Occipital lobe (tissue), 2 donors: Measurements from ENCODE around the gene CASP14. TPM values are rescaled to one million over a fixed set of nuclear protein-coding genes. Genes with fewer than 3 reads are reported as not detected.
"Not testable (repeated sequence)": the region's sequence is repeated elsewhere in the genome, so short reads cannot be mapped to it uniquely, and the experiment has no call there.

Experiments used
- DNase-seq: peaks from one replicate; lab custom pipeline; 2025; lab: John Stamatoyannopoulos, UW
- total RNA-seq: library from RNA; depleted of rRNA; stranded (reverse); fragments of >200 nt; gene quantifications from one replicate; pipeline ENCODE4 v1.2.3, GENCODE V29; 2014

Gene CASP14
- total RNA-seq, 1 donor from 2014 or later = not detected

GRCh38 chr19:15072930-15073647 is 23.8 kb downstream of the CASP14 start:
- DNase-seq = no peak

- DNase-seq = no peak
Observed at GRCh38 chr19:15074371-15074770, 25.1 kb downstream of the CASP14 start.

GRCh38 chr19:15075806-15076205 is 26.5 kb downstream of the CASP14 start:
- DNase-seq = no peak

GRCh38 chr19:15080002-15080401 is 30.7 kb downstream of the CASP14 start:
- not testable (repeated sequence) for DNase-seq

- no peak for DNase-seq
Observed at GRCh38 chr19:15081911-15082310, 32.6 kb downstream of the CASP14 start, which contains the start of gene OR1I1. TSS of gene OR1I1 (plus strand) at chr19:15082211. CDS start at chr19:15087066, 4,855 bp downstream.

- no peak for DNase-seq
Observed at GRCh38 chr19:15087182-15087581, 37.9 kb downstream of the CASP14 start.

GRCh38 chr19:15091918-15092753 is 42.9 kb downstream of the CASP14 start:
- no peak for DNase-seq

- no peak for DNase-seq
Observed at GRCh38 chr19:15093001-15093400, 43.7 kb downstream of the CASP14 start.

- DNase-seq = no peak
Observed at GRCh38 chr19:15096223-15096622, 46.9 kb downstream of the CASP14 start.

GRCh38 chr19:15097980-15098379 is 48.7 kb downstream of the CASP14 start:
- not testable (repeated sequence) for DNase-seq

- DNase-seq = no peak
Observed at GRCh38 chr19:15098460-15098859, 49.2 kb downstream of the CASP14 start.

- no peak for DNase-seq
Observed at GRCh38 chr19:15099017-15099582, 49.8 kb downstream of the CASP14 start.

GRCh38 chr19:15101479-15102082 is 52.3 kb downstream of the CASP14 start:
- DNase-seq = no peak

GRCh38 chr19:15104003-15104402 is 54.7 kb downstream of the CASP14 start:
- no peak for DNase-seq

- no peak for DNase-seq
Observed at GRCh38 chr19:15104411-15104810, 55.1 kb downstream of the CASP14 start.

GRCh38 chr19:15105044-15105443 is 55.8 kb downstream of the CASP14 start:
- no peak for DNase-seq

GRCh38 chr19:15107061-15108010 is 58.1 kb downstream of the CASP14 start, which contains the start of gene SYDE1:
TSS of gene SYDE1 (plus strand) at chr19:15107401. CDS start at chr19:15107434, 33 bp downstream.
- DNase-seq = no peak
